HepG2 (cell line): ENCODE measurements around the gene THSD1. TPM values are rescaled to one million over a fixed set of nuclear protein-coding genes. Genes with fewer than 3 reads are reported as not detected.

Source experiments
- ATAC-seq: fragments of 200-7000 bp; cut with Tn5 transposase; 3 replicates; pipeline ENCODE4 v1.9.1; 2020; ENCODE audit warnings: mild to moderate bottlenecking, moderate library complexity
- BruUV-seq: library from RNA; stranded (reverse); fragments of 400-500 nt; replicated peaks from 2 replicates; lab custom pipeline; 2021; lab: Mats Ljungman, UMichigan
- CTCF ChIA-PET: fragments of 300-600 bp; formaldehyde crosslinking; extraction: SDS; loops from one replicate; lab custom pipeline; 2021; ENCODE audit warnings: low total read pairs, inconsistent platforms, low intra/inter-chr PET ratio; lab: Yijun Ruan, JAX
- POLR2A ChIA-PET: fragments of 350-600 bp; sonication (Branson Sonifier 250); formaldehyde crosslinking; loops from one replicate; lab custom pipeline; 2020; ENCODE audit warnings: antibody characterized with exemption, inconsistent platforms; lab: Yijun Ruan, JAX
- DNase-seq: peaks from one replicate; pipeline ENCODE4 v3.0.0-alpha.2; 2015; ENCODE audit warnings: low spot score
- FAIRE-seq: peaks from 3 replicates; lab custom pipeline; 2011; peaks lifted over from hg19 to GRCh38; lab: Jason Lieb, UNC
- H2AFZ ChIP-seq: one replicate; pipeline ENCODE4 v1.6.1; 2011; ENCODE audit warnings: low read length, inconsistent platforms
- H3K27ac ChIP-seq: fragments of 300-600 bp; 3 replicates; pipeline ENCODE4 v1.8.0; 2011; ENCODE audit warnings: mixed run types, mild to moderate bottlenecking, mixed read lengths, low read length, inconsistent platforms; ENCODE audit not compliant: insufficient read depth; ENCODE audit errors: extremely low read length
- H3K27me3 ChIP-seq, 2 experiments: fragments of 200-600 bp in 1 of 2; 2 replicates in 1 of 2; 3 replicates in 1 of 2; pipeline versions ENCODE4 v1.6.0 to v1.8.0; 2011; ENCODE audit warnings: low read length in 2 of 2, mild to moderate bottlenecking in 2 of 2, moderate library complexity in 2 of 2, inconsistent platforms in 1 of 2; ENCODE audit not compliant: insufficient read depth in 2 of 2, control insufficient read depth in 1 of 2
- H3K36me3 ChIP-seq, 2 experiments: fragments of 200-600 bp in 1 of 2; replicated peaks in 1 of 2; 2 replicates in 1 of 2; 3 replicates in 1 of 2; pipeline versions ENCODE4 v1.5.1 to v1.8.0; 2011; ENCODE audit warnings: low read length in 2 of 2, inconsistent platforms in 1 of 2; ENCODE audit not compliant: insufficient read depth in 2 of 2, control insufficient read depth in 1 of 2
- H3K4me1 ChIP-seq: 2 replicates; pipeline ENCODE4 v1.5.1; 2012; ENCODE audit warnings: low read length, inconsistent platforms; ENCODE audit not compliant: insufficient read depth
- H3K4me2 ChIP-seq: 2 replicates; pipeline ENCODE4 v1.6.0; 2011; ENCODE audit warnings: low read depth, low read length, inconsistent platforms
- H3K4me3 ChIP-seq, 3 experiments: fragments of 200-600 bp in 1 of 3; sonication (generic), shearing (Covaris generic) in 1 of 3; replicated peaks in 1 of 3; 2 replicates each; pipeline ENCODE4 v1.5.1; 2011 to 2016; ENCODE audit warnings: low read length in 3 of 3, inconsistent platforms in 2 of 3, low read depth in 2 of 3, mild to moderate bottlenecking in 2 of 3, control low read depth in 1 of 3, mixed read lengths in 1 of 3; ENCODE audit not compliant: insufficient read depth in 1 of 3
- H3K79me2 ChIP-seq: one replicate; pipeline ENCODE4 v1.6.1; 2011; ENCODE audit warnings: low read length, inconsistent platforms; ENCODE audit not compliant: insufficient read depth
- H3K9ac ChIP-seq: 2 replicates; pipeline ENCODE4 v1.6.0; 2011; ENCODE audit warnings: mild to moderate bottlenecking, low read depth, low read length, inconsistent platforms; ENCODE audit not compliant: insufficient read depth
- H3K9me3 ChIP-seq: 2 replicates; pipeline ENCODE4 v1.5.1; 2012; ENCODE audit warnings: mild to moderate bottlenecking, low read length
- H4K20me1 ChIP-seq: 2 replicates; pipeline ENCODE4 v1.6.0; 2011; ENCODE audit warnings: inconsistent platforms, mild to moderate bottlenecking, low read length, moderate library complexity; ENCODE audit not compliant: insufficient read depth
- ARID2 ChIP-seq: sonication (generic); formaldehyde crosslinking; IDR thresholded peaks from 2 replicates; pipeline ENCODE4 v1.8.1; 2022; ENCODE audit warnings: mild to moderate bottlenecking, missing genetic modification reagents, borderline replicate concordance
- ATF5 ChIP-seq: sonication (generic); formaldehyde crosslinking; IDR thresholded peaks from 2 replicates; pipeline ENCODE4 v1.4.0; 2020; ENCODE audit warnings: mild to moderate bottlenecking, low read depth, missing genetic modification reagents
- CAMTA2 ChIP-seq: sonication (generic); formaldehyde crosslinking; IDR thresholded peaks from 2 replicates; pipeline ENCODE4 v1.4.0; 2020; ENCODE audit warnings: mild to moderate bottlenecking, missing genetic modification reagents, borderline replicate concordance
- CEBPG ChIP-seq: IDR thresholded peaks from 2 replicates; pipeline ENCODE4 v1.6.1; 2016
- GATAD2A ChIP-seq: IDR thresholded peaks from 2 replicates; pipeline ENCODE4 v1.6.1; 2016
- IKZF5 ChIP-seq: IDR thresholded peaks from 2 replicates; pipeline ENCODE4 v1.6.1; 2018; ENCODE audit warnings: missing genetic modification reagents, mild to moderate bottlenecking, missing compliant biosample characterization
- KDM1A ChIP-seq: IDR thresholded peaks from 2 replicates; pipeline ENCODE4 v1.6.1; 2016; ENCODE audit warnings: missing compliant biosample characterization
- ZNF230 ChIP-seq: sonication (generic); formaldehyde crosslinking; IDR thresholded peaks from 2 replicates; pipeline ENCODE4 v1.4.0; 2020; ENCODE audit warnings: mild to moderate bottlenecking, missing genetic modification reagents
- ZNF296 ChIP-seq: sonication (generic); formaldehyde crosslinking; conservative IDR thresholded peaks from 2 replicates; pipeline ENCODE4 v1.5.0; 2020; ENCODE audit warnings: mild to moderate bottlenecking, missing genetic modification reagents
- ZNF317 ChIP-seq: sonication (generic); formaldehyde crosslinking; IDR thresholded peaks from 2 replicates; pipeline ENCODE4 v1.5.0; 2020; ENCODE audit warnings: mild to moderate bottlenecking, missing genetic modification reagents
- ZNF556 ChIP-seq: sonication (generic); formaldehyde crosslinking; IDR thresholded peaks from 2 replicates; pipeline ENCODE4 v1.4.0; 2020; ENCODE audit warnings: mild to moderate bottlenecking, missing genetic modification reagents, borderline replicate concordance
- WGBS: methylation state at CpG from one replicate; pipeline ENCODE4 v1.1.6; 2017; ENCODE audit warnings: low lambda C conversion rate; 5-methylcytosine and 5-hydroxymethylcytosine counted together
- in situ Hi-C: cut with HindIII; loops from 2 replicates; pipeline ENCODE4 v1.10.0; 2017; ENCODE audit warnings: low pct_unique_long_range_greater_than_20kb; ENCODE audit not compliant: extremely low pct_ligation_motif_present
- intact Hi-C: fragments of 100-400 bp; cut with micrococcal nuclease; formaldehyde crosslinking; loops from one replicate; pipeline ENCODE4 v1.10.0; 2022; ENCODE audit not compliant: unreplicated experiment
- polyA plus RNA-seq, 8 experiments: library from polyadenylated mRNA; depleted of rRNA in 3 of 8; stranded (reverse) in 7 of 8; unstranded in 1 of 8; fragments of >200 nt; fragmentation: Illumina TruSeq in 4 of 8; extraction: Trizol in 4 of 8; gene quantifications; 2 replicates each; pipeline versions ENCODE4 v1.2.1 to v1.2.3, GENCODE V29; 2011 to 2016; ENCODE audit warnings: low read depth in 4 of 8, missing spikeins in 1 of 8, mixed read lengths in 1 of 8; ENCODE audit not compliant: insufficient read depth in 1 of 8
- total RNA-seq, 5 experiments: library from RNA; depleted of rRNA; stranded (reverse); fragments of >200 nt; fragmentation: Illumina TruSeq; extraction: Trizol; gene quantifications; 2 replicates each; pipeline ENCODE4 v1.2.3, GENCODE V29; 2016; ENCODE audit warnings: low read depth in 1 of 5

The THSD1 gene
- total and polyA plus RNA-seq, 2 of the 13 experiments (the other 11 are each of a cell fraction or from before 2014, with no cell fraction given) = 0.11 to 0.15 TPM

- Histone ChIP-seq H3K27me3 (no peaks in the 10 kb centered on the region; a peak in 1 of 5 replicates), H3K27ac (no peak overlapping the region), H3K36me3 (peaks cover 2 to 5% of the 10 kb centered on the region in 2 experiments; a peak in 4 of 5 replicates), H3K4me3 (no peak overlapping the region), H3K4me1 (peaks cover 48% of the 10 kb centered on the region), H3K9ac (no peak overlapping the region), H2AFZ (no peak overlapping the region), H3K79me2 (peaks cover 41% of the 10 kb centered on the region), H4K20me1 (peaks cover 9% of the 10 kb centered on the region; the same call in 1 of the 2 replicates), H3K9me3 (no peaks in the 10 kb centered on the region), H3K4me2 (no peak overlapping the region)
- DNase-seq (no peak), FAIRE-seq (no peak), ATAC-seq (no peak)
- intact Hi-C loops = loop anchor here (10.0 kb wide), 1 partner anchor 202 kb away; the partner anchor contains the start of gene SUGT1
- WGBS = 78% methylated on average over 2 of the region's 2 CpGs
- ChIA-PET CTCF (no interaction called here), POLR2A (no interaction called here)
- BruUV-seq = no TSS peak
- TF ChIP-seq CAMTA2 = no peak
- TF ChIP-seq KDM1A (CRISPR knock-in tag) = no peak
- no peak for TF ChIP-seq ZNF556 (CRISPR knock-in tag)
- TF ChIP-seq CEBPG = no peak
- TF ChIP-seq ARID2 (CRISPR knock-in tag) = no peak
- TF ChIP-seq ZNF317 = no peak
- no peak for TF ChIP-seq ZNF230 (CRISPR knock-in tag)
- TF ChIP-seq ZNF296 (CRISPR knock-in tag) = no peak
- TF ChIP-seq IKZF5 (CRISPR knock-in tag) = no peak
- TF ChIP-seq ATF5 = no peak
- no peak for TF ChIP-seq GATAD2A
- in situ Hi-C loops = loop anchor here (10.0 to 25.0 kb wide), 2 partner anchors 108 to 440 kb away; partner anchors contain the start of genes ALG11, ATP7B and UTP14C
These were observed 46.5 kb upstream of the THSD1 start for GRCh38 chr13:52452470-52452869.
